SK-N-SH (cell line): ENCODE measurements around the gene EIF5A. TPM values are rescaled to one million over a fixed set of nuclear protein-coding genes. Genes with fewer than 3 reads are reported as not detected.

Experiments
- CTCF ChIA-PET: fragments of 300-600, 350-600 bp; formaldehyde crosslinking; extraction: SDS; loops from one replicate; lab custom pipeline; 2021; lab: Yijun Ruan, JAX
- POLR2A ChIA-PET: fragments of 350-600 bp; sonication (Branson Sonifier 250); formaldehyde crosslinking; extraction: SDS; loops from one replicate; lab custom pipeline; 2020; ENCODE audit warnings: antibody characterized with exemption, inconsistent platforms; lab: Yijun Ruan, JAX
- DNase-seq: peaks from one replicate; pipeline ENCODE4 v3.0.0; 2012
- H2AFZ ChIP-seq: fragments of 200-600 bp; sonication (generic); 2 replicates; pipeline ENCODE4 v1.8.1; 2016; ENCODE audit warnings: antibody characterized with exemption, mild to moderate bottlenecking, low read depth
- H3F3A ChIP-seq: fragments of 200-600 bp; sonication (generic); replicated peaks from 2 replicates; pipeline ENCODE3; 2016; ENCODE audit warnings: antibody characterized with exemption, mild to moderate bottlenecking; ENCODE audit not compliant: insufficient read depth
- H3K27ac ChIP-seq, 2 experiments: fragments of 200-500 bp in 1 of 2; fragments of 200-600 bp in 1 of 2; sonication (Bioruptor generic) in 1 of 2; sonication (generic), shearing (Covaris generic) in 1 of 2; 2 replicates each; pipeline versions ENCODE4 v1.5.1 to v1.6.1; 2014 to 2016; ENCODE audit warnings: low read depth in 2 of 2, inconsistent platforms in 1 of 2, low read length in 1 of 2, mild to moderate bottlenecking in 1 of 2, mixed read lengths in 1 of 2
- H3K27me3 ChIP-seq: fragments of 200-600 bp; sonication (generic), shearing (Covaris generic); 2 replicates; pipeline ENCODE4 v1.6.1; 2016; ENCODE audit warnings: mixed run types; ENCODE audit not compliant: insufficient read depth
- H3K36me3 ChIP-seq, 2 experiments: fragments of 200-500 bp in 1 of 2; fragments of 200-600 bp in 1 of 2; sonication (Bioruptor generic) in 1 of 2; sonication (generic) in 1 of 2; replicated peaks in 1 of 2; 2 replicates each; pipeline versions ENCODE3 to v1.5.1; 2014 to 2016; ENCODE audit warnings: low read length in 1 of 2, mild to moderate bottlenecking in 1 of 2; ENCODE audit not compliant: insufficient read depth in 2 of 2, control insufficient read depth in 1 of 2
- H3K4me1 ChIP-seq, 2 experiments: fragments of 200-500 bp in 1 of 2; fragments of 200-600 bp in 1 of 2; sonication (Bioruptor generic) in 1 of 2; sonication (generic), shearing (Covaris generic) in 1 of 2; 2 replicates each; pipeline versions ENCODE4 v1.5.1 to v1.6.1; 2014 to 2016; ENCODE audit warnings: low read depth in 1 of 2, low read length in 1 of 2, mixed run types in 1 of 2; ENCODE audit not compliant: insufficient read depth in 2 of 2, control insufficient read depth in 1 of 2
- H3K4me2 ChIP-seq: fragments of 200-600 bp; sonication (generic), shearing (Covaris generic); 2 replicates; pipeline ENCODE4 v1.6.1; 2017; ENCODE audit warnings: mixed run types
- H3K4me3 ChIP-seq, 2 experiments: fragments of 200-500 bp in 1 of 2; fragments of 200-600 bp in 1 of 2; sonication (Bioruptor generic) in 1 of 2; sonication (generic), shearing (Covaris generic) in 1 of 2; 2 replicates each; pipeline versions ENCODE4 v1.5.1 to v1.8.1; 2014 to 2016; ENCODE audit warnings: low read depth in 2 of 2, inconsistent platforms in 1 of 2, low read length in 1 of 2, mild to moderate bottlenecking in 1 of 2, mixed read lengths in 1 of 2, moderate library complexity in 1 of 2
- H3K79me2 ChIP-seq: fragments of 200-600 bp; sonication (generic); 2 replicates; pipeline ENCODE4 v1.8.1; 2017; ENCODE audit warnings: mild to moderate bottlenecking; ENCODE audit not compliant: insufficient read depth
- H3K9ac ChIP-seq: fragments of 200-600 bp; sonication (generic); 2 replicates; pipeline ENCODE4 v1.6.1; 2017; ENCODE audit warnings: mixed run types
- H3K9me2 ChIP-seq: fragments of 200-600 bp; sonication (generic); 2 replicates; pipeline ENCODE4 v1.6.1; 2017; ENCODE audit warnings: mixed run types
- H3K9me3 ChIP-seq: fragments of 200-600 bp; sonication (generic); 2 replicates; pipeline ENCODE4 v1.6.1; 2017; ENCODE audit warnings: mixed run types, mild to moderate bottlenecking, moderate library complexity
- H4K20me1 ChIP-seq: fragments of 200-600 bp; sonication (generic); 2 replicates; pipeline ENCODE4 v1.6.1; 2017; ENCODE audit warnings: mild to moderate bottlenecking, mixed run types; ENCODE audit not compliant: insufficient read depth
- ELF1 ChIP-seq: IDR thresholded peaks from 2 replicates; pipeline ENCODE4 v1.4.0; 2012
- FOSL2 ChIP-seq: IDR thresholded peaks from 2 replicates; pipeline ENCODE4 v1.4.0; 2012; ENCODE audit warnings: low read depth, mild to moderate bottlenecking, moderate library complexity, borderline replicate concordance
- FOXJ3 ChIP-seq: sonication (generic); formaldehyde crosslinking; IDR thresholded peaks from 2 replicates; pipeline ENCODE4 v1.5.1; 2020; ENCODE audit warnings: mild to moderate bottlenecking, missing genetic modification reagents
- FOXM1 ChIP-seq: IDR thresholded peaks from 2 replicates; pipeline ENCODE4 v1.4.0; 2012; ENCODE audit warnings: low read depth, mild to moderate bottlenecking
- GABPA ChIP-seq: IDR thresholded peaks from 2 replicates; pipeline ENCODE4 v1.4.0; 2012; ENCODE audit warnings: low read depth, mild to moderate bottlenecking
- GATA2 ChIP-seq: sonication (generic); formaldehyde crosslinking; IDR thresholded peaks from 2 replicates; pipeline ENCODE4 v1.5.0; 2020; ENCODE audit warnings: mild to moderate bottlenecking, missing genetic modification reagents
- JUND ChIP-seq: IDR thresholded peaks from 2 replicates; pipeline ENCODE4 v1.4.0; 2012
- MXI1 ChIP-seq: IDR thresholded peaks from 2 replicates; pipeline ENCODE4 v1.6.1; 2012; ENCODE audit warnings: mild to moderate bottlenecking, low read depth, low read length, improper control_type of control experiment
- NFIC ChIP-seq: IDR thresholded peaks from 2 replicates; pipeline ENCODE4 v1.4.0; 2012; ENCODE audit warnings: borderline replicate concordance
- POLR2AphosphoS5 ChIP-seq: IDR thresholded peaks from 2 replicates; pipeline ENCODE4 v1.6.1; 2012; ENCODE audit warnings: low read depth, low read length
- RAD21 ChIP-seq: IDR thresholded peaks from 2 replicates; pipeline ENCODE4 v1.6.1; 2012; ENCODE audit warnings: mild to moderate bottlenecking, low read length
- RCOR1 ChIP-seq: fragments of 150-350 bp; IDR thresholded peaks from 2 replicates; pipeline ENCODE4 v1.6.1; 2017; ENCODE audit warnings: antibody characterized with exemption, low read length
- RFX5 ChIP-seq: IDR thresholded peaks from 2 replicates; pipeline ENCODE4 v1.6.1; 2012; ENCODE audit warnings: mild to moderate bottlenecking, improper control_type of control experiment, low read length
- RXRA ChIP-seq: IDR thresholded peaks from 2 replicates; pipeline ENCODE4 v1.4.0; 2012; ENCODE audit warnings: low read depth, mild to moderate bottlenecking, borderline replicate concordance
- TEAD4 ChIP-seq: IDR thresholded peaks from 2 replicates; pipeline ENCODE4 v1.4.0; 2012; ENCODE audit warnings: mild to moderate bottlenecking, borderline replicate concordance; ENCODE audit not compliant: insufficient read depth
- WGBS: methylation state at CpG from one replicate; pipeline ENCODE4 v1.1.6; 2017; ENCODE audit warnings: low lambda C conversion rate; 5-methylcytosine and 5-hydroxymethylcytosine counted together
- polyA plus RNA-seq, 3 experiments: library from polyadenylated mRNA; depleted of rRNA; stranded (reverse); fragments of >200 nt; gene quantifications; 2 replicates each; pipeline ENCODE4 v1.2.3, GENCODE V29; 2012
- TF ChIP-seq, protein P1 (sequence below): fragments of 200-600 bp; sonication (generic); IDR thresholded peaks from 2 replicates; pipeline ENCODE4 v1.6.1; 2017; ENCODE audit warnings: antibody characterized with exemption, mild to moderate bottlenecking, moderate library complexity
- TF ChIP-seq, protein P2 (sequence below): IDR thresholded peaks from 2 replicates; pipeline ENCODE4 v1.4.0; 2012; ENCODE audit warnings: low read depth, borderline replicate concordance
- TF ChIP-seq, protein P3 (sequence below): fragments of 150-350 bp; IDR thresholded peaks from 2 replicates; pipeline ENCODE4 v1.6.1; 2017; ENCODE audit warnings: antibody characterized with exemption, low read length, low read depth, borderline replicate concordance

EIF5A gene
- polyA plus RNA-seq, 1 of the 3 experiments (the other 2 are of a cell fraction), result 971 TPM

DNA sequence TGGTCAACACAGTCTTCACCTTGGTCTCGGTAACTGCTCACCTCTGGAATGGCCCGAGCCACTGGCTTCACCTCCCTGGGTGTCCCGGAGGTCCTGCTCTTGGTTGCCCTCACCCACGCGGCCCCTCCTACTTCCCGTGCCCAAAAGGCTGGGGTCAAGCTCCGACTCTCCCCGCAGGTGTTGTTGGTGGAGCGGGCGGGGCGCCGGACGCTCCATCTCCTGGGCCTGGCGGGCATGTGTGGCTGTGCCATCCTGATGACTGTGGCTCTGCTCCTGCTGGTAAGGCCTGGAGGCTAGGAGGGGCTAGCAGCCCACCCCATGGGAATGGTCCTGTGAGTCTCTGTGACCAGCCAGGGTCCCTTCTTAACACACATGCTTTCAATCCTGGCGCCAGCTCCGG lies 22.5 kb upstream of the EIF5A start (continued):
- TF ChIP-seq, protein P1, sequence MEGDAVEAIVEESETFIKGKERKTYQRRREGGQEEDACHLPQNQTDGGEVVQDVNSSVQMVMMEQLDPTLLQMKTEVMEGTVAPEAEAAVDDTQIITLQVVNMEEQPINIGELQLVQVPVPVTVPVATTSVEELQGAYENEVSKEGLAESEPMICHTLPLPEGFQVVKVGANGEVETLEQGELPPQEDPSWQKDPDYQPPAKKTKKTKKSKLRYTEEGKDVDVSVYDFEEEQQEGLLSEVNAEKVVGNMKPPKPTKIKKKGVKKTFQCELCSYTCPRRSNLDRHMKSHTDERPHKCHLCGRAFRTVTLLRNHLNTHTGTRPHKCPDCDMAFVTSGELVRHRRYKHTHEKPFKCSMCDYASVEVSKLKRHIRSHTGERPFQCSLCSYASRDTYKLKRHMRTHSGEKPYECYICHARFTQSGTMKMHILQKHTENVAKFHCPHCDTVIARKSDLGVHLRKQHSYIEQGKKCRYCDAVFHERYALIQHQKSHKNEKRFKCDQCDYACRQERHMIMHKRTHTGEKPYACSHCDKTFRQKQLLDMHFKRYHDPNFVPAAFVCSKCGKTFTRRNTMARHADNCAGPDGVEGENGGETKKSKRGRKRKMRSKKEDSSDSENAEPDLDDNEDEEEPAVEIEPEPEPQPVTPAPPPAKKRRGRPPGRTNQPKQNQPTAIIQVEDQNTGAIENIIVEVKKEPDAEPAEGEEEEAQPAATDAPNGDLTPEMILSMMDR, result no peak
- no peak for TF ChIP-seq POLR2AphosphoS5
- TF ChIP-seq RAD21, result no peak

DNA sequence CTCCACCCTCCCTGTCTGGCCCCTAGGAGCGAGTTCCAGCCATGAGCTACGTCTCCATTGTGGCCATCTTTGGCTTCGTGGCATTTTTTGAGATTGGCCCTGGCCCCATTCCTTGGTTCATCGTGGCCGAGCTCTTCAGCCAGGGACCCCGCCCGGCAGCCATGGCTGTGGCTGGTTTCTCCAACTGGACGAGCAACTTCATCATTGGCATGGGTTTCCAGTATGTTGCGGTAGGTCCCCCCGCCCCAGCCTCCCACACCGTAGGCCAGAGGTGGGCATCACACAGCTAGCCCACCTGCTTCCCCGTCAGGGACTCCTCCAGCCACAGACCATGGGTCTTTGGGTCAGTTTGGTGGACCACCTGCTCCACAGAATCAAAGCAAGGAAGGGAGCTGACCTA lies 21.7 kb upstream of the EIF5A start:
- ChIA-PET POLR2A (no interaction called here), CTCF (interaction anchor here (1.1 to 8.8 kb wide), 3 partner anchors 12 to 374 kb away, joined by 3 to 169 read pairs (median 3); no protein-coding TSS in a partner anchor)
- 82% methylated on average over 11 of the region's 12 CpGs for WGBS
- no peak for DNase-seq
- Histone ChIP-seq H3F3A (peaks cover 5% of the 10 kb centered on the region), H3K9me2 (no peaks in the 10 kb centered on the region), H3K4me1 (peaks cover 6 to 14% of the 10 kb centered on the region in 2 experiments; a peak in 2 of 4 replicates), H3K4me2 (no peak overlapping the region), H3K9ac (no peak overlapping the region)
- TF ChIP-seq FOXM1, result no peak
- TF ChIP-seq JUND, result no peak
- no peak for TF ChIP-seq ELF1
- TF ChIP-seq, protein P2, sequence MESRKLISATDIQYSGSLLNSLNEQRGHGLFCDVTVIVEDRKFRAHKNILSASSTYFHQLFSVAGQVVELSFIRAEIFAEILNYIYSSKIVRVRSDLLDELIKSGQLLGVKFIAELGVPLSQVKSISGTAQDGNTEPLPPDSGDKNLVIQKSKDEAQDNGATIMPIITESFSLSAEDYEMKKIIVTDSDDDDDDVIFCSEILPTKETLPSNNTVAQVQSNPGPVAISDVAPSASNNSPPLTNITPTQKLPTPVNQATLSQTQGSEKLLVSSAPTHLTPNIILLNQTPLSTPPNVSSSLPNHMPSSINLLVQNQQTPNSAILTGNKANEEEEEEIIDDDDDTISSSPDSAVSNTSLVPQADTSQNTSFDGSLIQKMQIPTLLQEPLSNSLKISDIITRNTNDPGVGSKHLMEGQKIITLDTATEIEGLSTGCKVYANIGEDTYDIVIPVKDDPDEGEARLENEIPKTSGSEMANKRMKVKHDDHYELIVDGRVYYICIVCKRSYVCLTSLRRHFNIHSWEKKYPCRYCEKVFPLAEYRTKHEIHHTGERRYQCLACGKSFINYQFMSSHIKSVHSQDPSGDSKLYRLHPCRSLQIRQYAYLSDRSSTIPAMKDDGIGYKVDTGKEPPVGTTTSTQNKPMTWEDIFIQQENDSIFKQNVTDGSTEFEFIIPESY, result no peak
- TF ChIP-seq GATA2 (CRISPR knock-in tag), result no peak
- no peak for TF ChIP-seq TEAD4
- TF ChIP-seq POLR2AphosphoS5, result no peak
- TF ChIP-seq NFIC, result no peak
- TF ChIP-seq MXI1, result no peak
- TF ChIP-seq, protein P3, sequence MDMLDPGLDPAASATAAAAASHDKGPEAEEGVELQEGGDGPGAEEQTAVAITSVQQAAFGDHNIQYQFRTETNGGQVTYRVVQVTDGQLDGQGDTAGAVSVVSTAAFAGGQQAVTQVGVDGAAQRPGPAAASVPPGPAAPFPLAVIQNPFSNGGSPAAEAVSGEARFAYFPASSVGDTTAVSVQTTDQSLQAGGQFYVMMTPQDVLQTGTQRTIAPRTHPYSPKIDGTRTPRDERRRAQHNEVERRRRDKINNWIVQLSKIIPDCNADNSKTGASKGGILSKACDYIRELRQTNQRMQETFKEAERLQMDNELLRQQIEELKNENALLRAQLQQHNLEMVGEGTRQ, result no peak
- no peak for TF ChIP-seq FOSL2
- TF ChIP-seq GABPA, result no peak
- TF ChIP-seq RCOR1, result no peak
- no peak for TF ChIP-seq FOXJ3 (CRISPR knock-in tag)
- no peak for TF ChIP-seq RFX5
- no peak for TF ChIP-seq RXRA
- TF ChIP-seq, all 33 proteins: peak for 0
- no peak overlapping the region for H2AFZ ChIP-seq
- H3K36me3 ChIP-seq, result no peaks in the 10 kb centered on the region
- H3K27ac ChIP-seq, result no peak overlapping the region
- H3K79me2 ChIP-seq, result no peaks in the 10 kb centered on the region
- H3K27me3 ChIP-seq, result peaks cover 6% of the 10 kb centered on the region; the same call in 1 of the 2 replicates
- no peaks in the 10 kb centered on the region for H3K9me3 ChIP-seq
- H3K4me3 ChIP-seq, result no peak overlapping the region
- H4K20me1 ChIP-seq, result no peaks in the 10 kb centered on the region
